Immature natural killer cell (primary cell): ENCODE measurements around the gene GNG11. TPM values are rescaled to one million over a fixed set of nuclear protein-coding genes. Genes with fewer than 3 reads are reported as not detected.

ENCODE experiments used
- DNase-seq, 3 donors: peaks; one replicate each; pipeline ENCODE4 v3.0.0; 2022; ENCODE audit warnings: mixed read lengths in 1 of 3
- H3K27ac Mint-ChIP-seq, 6 donors: one replicate each; pipeline ENCODE4 v1.8.0; 2020; ENCODE audit warnings: mixed read lengths in 6 of 6, mild to moderate bottlenecking in 5 of 6, inconsistent platforms in 4 of 6, moderate library complexity in 3 of 6
- H3K27me3 Mint-ChIP-seq, 3 donors: one replicate each; pipeline ENCODE4 v1.8.0; 2020 to 2021; ENCODE audit warnings: low read depth in 3 of 3, mild to moderate bottlenecking in 3 of 3, mixed read lengths in 3 of 3, moderate library complexity in 3 of 3, inconsistent platforms in 1 of 3
- H3K36me3 Mint-ChIP-seq, 3 donors: one replicate each; pipeline ENCODE4 v1.8.0; 2020; ENCODE audit warnings: mixed read lengths in 3 of 3, inconsistent platforms in 2 of 3, mild to moderate bottlenecking in 2 of 3
- H3K4me1 Mint-ChIP-seq, 2 donors: one replicate each; pipeline ENCODE4 v1.8.0; 2020; ENCODE audit warnings: inconsistent platforms in 2 of 2, mild to moderate bottlenecking in 2 of 2, mixed read lengths in 2 of 2, moderate library complexity in 1 of 2
- H3K4me3 Mint-ChIP-seq, 5 donors: one replicate each; pipeline ENCODE4 v1.8.0; 2020; ENCODE audit warnings: mild to moderate bottlenecking in 5 of 5, mixed read lengths in 5 of 5, inconsistent platforms in 3 of 5, moderate library complexity in 3 of 5
- H3K9me3 Mint-ChIP-seq, 6 donors: one replicate each; pipeline ENCODE4 v1.8.0; 2020; ENCODE audit warnings: mild to moderate bottlenecking in 6 of 6, mixed read lengths in 6 of 6, inconsistent platforms in 4 of 6, moderate library complexity in 3 of 6
- polyA plus RNA-seq, 3 donors: library from polyadenylated mRNA; unstranded; fragments of 300-500 nt; fragmentation: Illumina TruSeq; gene quantifications; one replicate each; pipeline ENCODE4 v1.2.3, GENCODE V29; 2021

GNG11 gene
- polyA plus RNA-seq, 3 donors from 2014 or later, result 1.1 to 8.5 (median 1.5) TPM

DNA sequence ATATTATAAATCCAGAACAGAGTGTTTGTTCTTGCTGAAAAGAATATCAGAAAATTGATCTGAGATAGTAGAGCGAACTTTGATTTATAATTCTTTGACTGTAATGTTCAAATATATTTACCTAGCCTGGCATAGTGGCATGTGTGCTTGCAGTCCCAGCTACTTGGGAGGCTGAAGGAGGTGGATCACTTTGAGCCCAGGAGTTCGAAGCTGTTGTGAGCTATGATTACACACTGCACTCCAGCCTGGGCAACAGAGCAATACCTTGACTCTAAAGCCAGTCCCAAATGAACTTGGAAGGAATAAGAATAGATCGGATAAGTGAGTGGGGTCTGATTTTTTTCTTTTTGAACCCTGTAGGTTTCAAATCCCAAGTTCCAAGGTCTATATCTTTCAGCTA lies 23.5 kb downstream of the GNG11 start:
- H3K27me3 Mint-ChIP-seq, result peaks cover 4 to 5% (median 4%) of the 10 kb centered on the region in 3 donors
- peaks cover 0 to 5% (median 0%) of the 10 kb centered on the region in 3 donors for H3K36me3 Mint-ChIP-seq
- no peaks in the 10 kb centered on the region for H3K4me1 Mint-ChIP-seq
- no peak overlapping the region for H3K4me3 Mint-ChIP-seq
- H3K9me3 Mint-ChIP-seq, result peaks cover 0 to under 1% (median 0%) of the 10 kb centered on the region in 6 donors
- H3K27ac Mint-ChIP-seq, result no peak overlapping the region
- no peak for DNase-seq

DNA sequence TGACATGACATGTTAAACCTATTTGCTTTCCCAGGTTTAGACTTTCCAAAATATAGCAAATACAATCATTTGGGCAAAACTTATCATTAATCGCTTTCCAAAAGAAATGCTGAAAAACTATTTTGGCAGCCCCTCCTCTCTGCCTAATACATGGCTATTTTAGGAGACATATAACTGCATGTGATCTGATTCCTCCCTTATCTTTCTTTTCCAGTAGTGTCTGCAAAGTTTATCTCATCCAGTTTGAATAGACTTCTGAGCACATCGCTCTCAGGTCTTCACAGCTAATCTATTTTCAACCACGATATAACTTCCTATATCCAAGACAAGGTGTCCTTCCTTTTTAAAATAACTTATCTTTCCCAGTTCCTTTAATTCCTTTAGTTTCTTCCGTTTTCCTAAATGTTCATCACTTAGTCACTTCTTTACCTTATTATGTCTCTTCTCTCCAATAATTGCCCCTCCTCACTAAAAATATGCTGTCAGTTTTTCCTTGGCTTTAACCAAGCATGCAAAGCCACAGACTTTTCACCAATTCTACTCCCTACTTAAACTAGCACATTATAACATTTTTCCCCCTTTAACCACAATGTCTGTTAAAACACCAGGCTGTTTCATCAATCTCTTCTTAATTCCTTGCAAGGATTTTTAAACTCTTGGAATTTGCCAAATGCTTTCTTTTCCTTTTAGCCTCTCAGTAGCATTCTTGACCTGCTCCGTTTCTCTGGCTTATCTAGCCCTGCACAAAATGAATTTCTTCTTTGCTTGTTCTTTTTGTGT lies 24.4 kb downstream of the GNG11 start:
- Mint-ChIP-seq H3K36me3 (peaks cover 0 to 5% (median 0%) of the 10 kb centered on the region in 3 donors), H3K9me3 (no peaks in the 10 kb centered on the region), H3K4me1 (no peaks in the 10 kb centered on the region), H3K4me3 (no peak overlapping the region), H3K27me3 (peaks cover 2 to 3% (median 2%) of the 10 kb centered on the region in 3 donors), H3K27ac (no peak overlapping the region)
- no peak for DNase-seq

DNA sequence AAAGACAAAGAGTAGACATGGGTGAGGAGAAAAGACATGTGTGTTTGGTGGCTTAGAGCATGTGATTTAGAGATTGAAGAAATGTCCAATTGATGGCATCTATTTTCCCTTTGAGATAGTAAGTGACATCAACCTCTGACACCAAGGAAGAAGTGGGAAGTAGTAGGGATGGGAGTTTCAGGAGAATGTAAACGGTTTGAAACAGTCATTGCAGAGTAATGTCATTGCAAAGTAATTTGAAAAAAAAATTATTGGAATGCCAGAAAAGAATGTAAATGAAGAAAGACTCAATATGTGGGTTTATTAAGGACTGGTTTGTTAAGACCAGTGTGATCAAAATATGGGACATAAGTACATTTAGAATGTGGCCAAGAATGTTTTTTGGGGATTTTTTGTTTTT lies 26.6 kb downstream of the GNG11 start:
- Mint-ChIP-seq H3K4me1 (no peaks in the 10 kb centered on the region), H3K27ac (no peak overlapping the region)

DNA sequence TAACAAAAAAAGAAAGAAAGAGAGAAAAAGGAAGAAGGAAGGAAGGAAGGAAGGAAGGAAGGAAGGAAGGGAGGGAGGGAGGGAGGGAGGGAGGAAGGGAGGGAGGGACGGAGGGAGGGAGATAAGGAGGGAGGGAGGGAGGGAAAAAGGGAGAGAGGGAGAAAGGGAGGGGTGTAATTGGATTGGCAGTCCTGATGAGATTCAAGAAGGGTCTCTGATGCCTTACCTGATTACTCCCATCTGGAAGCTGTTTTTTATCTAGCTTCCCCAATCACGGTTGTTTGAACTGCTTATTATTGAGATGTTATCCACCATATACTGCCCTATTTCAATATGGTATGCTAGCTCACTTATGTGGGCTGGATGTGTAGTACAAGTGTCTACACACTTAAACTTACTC lies 27.3 kb downstream of the GNG11 start:
- no peak overlapping the region for H3K4me3 Mint-ChIP-seq
- H3K27ac Mint-ChIP-seq, result no peak overlapping the region
- H3K9me3 Mint-ChIP-seq, result no peaks in the 10 kb centered on the region
- peaks cover 0 to 3% (median 3%) of the 10 kb centered on the region in 3 donors for H3K36me3 Mint-ChIP-seq
- peaks cover 0 to 2% (median 2%) of the 10 kb centered on the region in 3 donors for H3K27me3 Mint-ChIP-seq
- H3K4me1 Mint-ChIP-seq, result no peaks in the 10 kb centered on the region
- no peak for DNase-seq

More for the DNA sequence above, 26.6 kb downstream of the GNG11 start:
- no peak for DNase-seq
- Mint-ChIP-seq H3K36me3 (peaks cover 0 to 5% (median 3%) of the 10 kb centered on the region in 3 donors), H3K9me3 (no peaks in the 10 kb centered on the region), H3K4me3 (no peak overlapping the region), H3K27me3 (peaks cover 0 to 2% (median 2%) of the 10 kb centered on the region in 3 donors)

DNA sequence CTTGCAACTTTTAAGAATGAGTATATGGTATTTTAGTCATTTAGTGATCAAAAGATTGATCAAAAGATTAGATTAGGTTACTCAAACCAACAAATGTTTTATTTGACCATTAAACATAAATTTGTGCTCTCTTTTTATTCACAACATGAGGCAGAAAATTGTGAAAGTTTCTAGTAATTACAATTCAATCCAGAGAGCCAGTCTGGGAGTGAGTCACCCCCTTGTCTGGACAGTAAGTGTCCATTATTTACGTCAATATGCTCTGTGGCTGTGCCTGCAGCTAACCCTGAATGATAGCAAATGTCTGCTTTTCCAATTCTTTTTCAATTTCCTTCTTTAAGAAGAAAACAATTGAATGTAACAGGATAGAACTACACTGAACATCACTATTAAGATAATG lies 27.9 kb downstream of the GNG11 start:
- H3K9me3 Mint-ChIP-seq, result no peaks in the 10 kb centered on the region
- peaks cover 0 to 2% (median 0%) of the 10 kb centered on the region in 3 donors for H3K27me3 Mint-ChIP-seq
- DNase-seq, result no peak
- peaks cover 0 to 3% (median 0%) of the 10 kb centered on the region in 3 donors for H3K36me3 Mint-ChIP-seq
- H3K27ac Mint-ChIP-seq, result no peak overlapping the region
- no peak overlapping the region for H3K4me3 Mint-ChIP-seq
- H3K4me1 Mint-ChIP-seq, result no peaks in the 10 kb centered on the region

DNA sequence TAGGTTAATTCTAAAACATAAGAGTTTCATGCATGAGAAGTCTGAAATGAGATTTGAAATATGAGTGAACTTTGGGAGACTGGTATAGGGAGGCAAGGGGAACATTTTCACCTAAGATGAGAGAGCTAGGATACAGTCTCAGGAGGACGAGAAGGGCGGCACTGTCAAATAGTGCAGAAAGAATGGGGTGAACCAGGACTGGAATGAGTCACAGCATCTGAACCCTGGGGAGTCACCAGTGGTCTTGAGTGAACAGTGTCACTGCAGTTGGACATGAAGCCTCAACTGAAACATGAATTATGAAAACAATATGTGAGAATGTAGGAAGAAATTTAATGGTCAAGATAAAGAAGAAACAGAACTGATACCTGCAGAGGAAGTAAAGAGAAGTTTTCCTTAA lies 33.8 kb downstream of the GNG11 start:
- H3K4me3 Mint-ChIP-seq, result no peak overlapping the region
- H3K4me1 Mint-ChIP-seq, result no peaks in the 10 kb centered on the region
- H3K9me3 Mint-ChIP-seq, result no peaks in the 10 kb centered on the region
- no peak for DNase-seq
- H3K27ac Mint-ChIP-seq, result no peak overlapping the region
- H3K27me3 Mint-ChIP-seq, result peaks cover 0 to 1% (median 0%) of the 10 kb centered on the region in 3 donors
- H3K36me3 Mint-ChIP-seq, result peaks cover 0 to 3% (median 0%) of the 10 kb centered on the region in 3 donors

DNA sequence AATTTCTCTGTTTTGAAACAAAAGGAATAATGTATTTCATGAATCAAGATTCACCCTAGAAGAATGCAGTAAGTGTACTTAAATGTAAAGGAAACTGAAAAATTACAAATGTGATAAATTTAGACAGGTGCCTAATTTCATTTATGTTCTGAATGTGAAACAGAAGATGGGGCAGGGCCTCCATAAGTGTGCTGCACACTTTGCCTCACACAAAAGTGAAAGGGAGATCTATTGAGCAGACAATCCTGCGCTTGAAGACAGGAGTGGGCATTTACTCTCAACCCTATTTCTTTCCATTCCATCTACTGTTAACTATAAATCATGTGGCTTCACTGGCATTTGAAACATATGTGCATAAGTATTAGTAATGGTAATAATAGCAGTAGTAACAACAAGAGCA lies 36.2 kb downstream of the GNG11 start:
- Mint-ChIP-seq H3K27ac (no peak overlapping the region), H3K4me3 (no peak overlapping the region), H3K4me1 (no peaks in the 10 kb centered on the region), H3K9me3 (no peaks in the 10 kb centered on the region), H3K36me3 (peaks cover 0 to 2% (median 0%) of the 10 kb centered on the region in 3 donors), H3K27me3 (peaks cover 0 to 1% (median 0%) of the 10 kb centered on the region in 3 donors)
- DNase-seq, result no peak

DNA sequence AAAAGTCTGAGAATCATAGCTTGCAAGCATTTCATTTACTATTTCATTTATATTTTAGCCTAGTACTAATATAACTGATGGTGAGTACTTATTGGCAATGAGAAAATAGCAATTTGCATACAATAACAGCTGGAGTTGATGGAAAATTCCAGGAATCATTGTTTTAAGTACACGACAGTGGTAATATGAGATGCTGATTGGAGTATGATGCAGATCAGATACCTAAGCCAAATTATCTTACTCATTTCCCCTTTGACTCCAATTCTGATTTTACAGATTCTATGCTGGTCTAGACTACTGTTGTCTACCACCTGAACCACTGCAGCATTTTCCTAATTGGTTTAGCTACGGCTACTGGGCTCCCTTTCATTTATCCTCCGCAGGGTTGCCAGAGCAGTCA lies 36.7 kb downstream of the GNG11 start:
- Mint-ChIP-seq H3K27ac (no peak overlapping the region), H3K4me3 (no peak overlapping the region), H3K36me3 (no peaks in the 10 kb centered on the region), H3K9me3 (no peaks in the 10 kb centered on the region), H3K4me1 (no peaks in the 10 kb centered on the region), H3K27me3 (peaks cover 0 to 1% (median 0%) of the 10 kb centered on the region in 3 donors)
- no peak for DNase-seq

DNA sequence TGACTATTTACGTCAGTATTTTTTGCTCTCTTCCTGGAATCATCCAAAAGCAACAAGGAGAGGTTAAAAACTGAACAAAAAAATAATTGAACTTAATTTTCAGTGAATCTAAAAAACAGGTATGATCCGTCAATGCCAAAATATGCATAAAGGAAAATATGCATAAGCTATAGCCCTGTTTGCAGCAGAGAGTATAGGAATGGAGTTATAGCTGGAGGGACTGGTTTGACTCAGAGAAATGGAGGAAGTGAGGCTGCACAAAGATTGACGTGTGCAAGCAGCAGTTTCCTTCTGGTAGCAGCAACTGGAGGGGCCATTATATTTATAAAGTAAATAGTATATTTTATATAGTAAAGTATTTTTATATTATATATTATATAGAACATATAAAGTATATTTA lies 37.1 kb downstream of the GNG11 start:
- Mint-ChIP-seq H3K4me1 (no peaks in the 10 kb centered on the region), H3K36me3 (no peaks in the 10 kb centered on the region), H3K27me3 (peaks cover 0 to 1% (median 0%) of the 10 kb centered on the region in 3 donors), H3K4me3 (no peak overlapping the region), H3K27ac (no peak overlapping the region), H3K9me3 (no peaks in the 10 kb centered on the region)
- no peak for DNase-seq

DNA sequence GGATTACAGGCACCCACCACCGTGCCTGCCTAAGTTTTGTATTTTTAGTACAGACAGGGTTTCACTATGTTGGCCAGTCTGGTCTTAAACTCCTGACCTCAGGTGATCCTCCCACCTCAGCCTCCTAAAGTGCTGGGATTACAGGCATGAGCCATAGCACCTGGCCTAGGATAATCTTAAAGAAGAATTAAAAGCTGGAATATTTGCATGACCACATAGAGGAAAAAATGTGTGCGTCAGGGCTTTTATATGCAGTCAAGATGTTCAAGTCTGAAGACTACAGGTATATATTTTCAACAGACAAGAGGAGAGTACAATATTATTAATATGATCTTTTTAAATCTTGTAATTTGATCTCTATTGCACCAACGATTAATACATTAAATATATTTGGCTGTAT lies 39.5 kb downstream of the GNG11 start:
- Mint-ChIP-seq H3K27ac (no peak overlapping the region), H3K27me3 (no peaks in the 10 kb centered on the region), H3K4me3 (no peak overlapping the region), H3K9me3 (no peaks in the 10 kb centered on the region), H3K4me1 (no peaks in the 10 kb centered on the region), H3K36me3 (peaks cover 0 to 6% (median 0%) of the 10 kb centered on the region in 3 donors)
- DNase-seq, result no peak

DNA sequence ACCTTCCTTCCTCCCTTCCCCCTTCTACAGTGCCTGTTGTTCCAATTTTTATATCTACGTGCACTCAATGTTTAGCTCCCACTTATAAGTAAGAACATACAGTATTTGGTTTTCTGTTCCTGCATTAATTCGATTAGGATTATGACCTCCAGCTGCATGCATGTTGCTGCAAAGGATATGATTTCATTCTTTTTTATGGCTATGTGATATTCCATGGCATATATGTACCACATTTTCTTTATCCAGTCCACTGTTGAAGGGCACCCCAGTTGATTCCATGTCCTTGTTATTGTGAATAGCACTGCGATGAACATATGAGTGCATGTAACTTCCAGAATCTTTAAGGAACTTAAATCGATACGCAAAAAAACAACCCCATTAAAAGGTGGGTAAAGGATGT lies 42.7 kb downstream of the GNG11 start:
- DNase-seq, result no peak
- Mint-ChIP-seq H3K27ac (no peak overlapping the region), H3K4me3 (no peak overlapping the region), H3K4me1 (no peaks in the 10 kb centered on the region), H3K27me3 (no peaks in the 10 kb centered on the region), H3K36me3 (peaks cover 0 to 11% (median 4%) of the 10 kb centered on the region in 3 donors), H3K9me3 (no peaks in the 10 kb centered on the region)

DNA sequence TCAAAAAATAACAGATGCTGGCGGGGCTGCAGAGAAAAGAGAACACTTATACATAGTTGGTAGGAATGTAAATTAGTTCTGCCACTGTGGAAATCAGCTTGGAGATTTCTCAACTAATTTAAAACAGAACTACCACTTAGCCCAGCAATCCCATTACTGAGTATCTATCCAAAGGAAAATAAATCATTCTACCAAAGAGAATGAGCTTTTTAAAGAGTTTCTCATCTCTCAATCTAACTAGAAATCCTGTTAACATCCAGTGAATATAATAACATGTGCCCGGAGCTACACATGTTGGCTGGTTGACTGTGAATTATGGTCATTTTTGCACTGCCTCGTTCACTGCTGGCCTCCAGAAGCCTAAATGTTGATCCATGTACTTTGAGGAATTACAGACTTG lies 43.3 kb downstream of the GNG11 start:
- Mint-ChIP-seq H3K27ac (no peak overlapping the region), H3K4me3 (no peak overlapping the region), H3K4me1 (no peaks in the 10 kb centered on the region), H3K36me3 (peaks cover 0 to 11% (median 4%) of the 10 kb centered on the region in 3 donors), H3K27me3 (no peaks in the 10 kb centered on the region), H3K9me3 (no peaks in the 10 kb centered on the region)
- no peak for DNase-seq

DNA sequence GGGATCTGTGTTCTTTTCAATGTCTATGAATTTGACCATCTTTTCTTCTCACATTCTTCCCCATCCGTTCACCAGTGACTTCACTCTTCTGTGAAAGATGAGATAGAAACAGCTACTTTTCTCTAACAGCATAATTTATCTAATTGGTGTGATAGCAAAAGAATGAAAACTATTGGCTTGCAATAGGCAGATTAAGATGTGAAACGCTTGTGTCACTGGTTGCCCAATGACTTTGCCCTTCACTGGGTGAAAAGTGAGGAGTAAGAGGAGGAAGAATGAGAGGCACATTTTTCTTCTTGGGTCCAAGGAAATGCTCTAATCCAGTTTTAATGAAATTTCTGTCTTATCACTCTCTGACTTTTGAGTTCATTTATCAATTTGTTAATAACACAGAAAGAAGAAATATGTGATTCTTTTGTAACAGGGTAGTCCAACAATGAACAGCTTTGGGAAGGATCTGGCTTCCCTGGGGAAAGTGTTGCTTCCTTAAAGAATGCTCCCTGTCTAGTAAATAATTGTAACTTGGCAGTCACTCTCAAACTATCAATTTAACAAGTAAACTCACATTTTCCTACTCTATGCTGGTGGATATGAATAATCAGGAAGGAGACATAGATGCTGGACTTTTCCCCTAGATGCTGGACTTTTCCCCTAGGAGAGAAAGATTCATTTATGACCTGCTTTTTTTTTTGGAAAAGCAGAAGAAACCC lies 47.5 kb downstream of the GNG11 start:
- H3K4me3 Mint-ChIP-seq, result no peak overlapping the region
- no peak overlapping the region for H3K27ac Mint-ChIP-seq
- no peaks in the 10 kb centered on the region for H3K9me3 Mint-ChIP-seq
- peaks cover 0 to 16% (median 7%) of the 10 kb centered on the region in 3 donors for H3K36me3 Mint-ChIP-seq
- H3K4me1 Mint-ChIP-seq, result no peaks in the 10 kb centered on the region
- DNase-seq, result no peak
- H3K27me3 Mint-ChIP-seq, result no peaks in the 10 kb centered on the region

DNA sequence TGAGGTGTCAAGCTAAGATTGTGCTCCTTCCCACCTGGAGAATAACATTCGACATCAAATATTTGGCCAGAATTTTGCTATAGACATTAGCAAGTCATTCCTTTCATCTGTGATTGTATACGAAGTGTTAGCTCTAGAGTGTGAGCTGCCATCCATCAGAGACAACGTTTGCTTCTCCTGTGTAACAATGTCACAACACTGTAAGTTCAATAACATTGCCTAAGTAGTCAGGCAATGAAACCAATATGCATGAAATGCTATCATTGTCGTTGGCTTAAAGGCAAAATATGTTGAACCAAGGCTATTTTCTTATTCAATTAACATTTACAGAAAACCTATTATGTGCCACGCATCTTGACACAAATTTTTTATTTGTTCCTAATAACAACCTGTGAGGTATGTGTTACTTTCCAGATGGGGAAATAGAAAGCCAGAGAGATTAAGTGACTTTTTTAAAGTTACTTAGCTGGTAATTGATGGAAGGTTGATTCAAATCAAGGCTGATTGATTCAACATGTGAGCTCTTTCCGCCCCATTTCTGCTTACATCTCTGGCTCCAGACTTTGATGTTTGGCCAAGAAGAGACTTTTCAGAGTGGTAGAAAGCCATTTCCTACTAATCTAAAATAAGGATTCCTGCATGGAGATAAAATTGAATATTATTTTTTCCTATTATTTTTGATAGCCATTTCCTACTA lies 50.6 kb downstream of the GNG11 start:
- no peak for DNase-seq
- Mint-ChIP-seq H3K4me3 (no peak overlapping the region), H3K4me1 (no peaks in the 10 kb centered on the region), H3K9me3 (no peaks in the 10 kb centered on the region), H3K27ac (no peak overlapping the region), H3K36me3 (peaks cover 0 to 19% (median 17%) of the 10 kb centered on the region in 3 donors), H3K27me3 (peaks cover 0 to 2% (median 0%) of the 10 kb centered on the region in 3 donors)
